ENCODE measurements around the gene CDC42.

DNA sequence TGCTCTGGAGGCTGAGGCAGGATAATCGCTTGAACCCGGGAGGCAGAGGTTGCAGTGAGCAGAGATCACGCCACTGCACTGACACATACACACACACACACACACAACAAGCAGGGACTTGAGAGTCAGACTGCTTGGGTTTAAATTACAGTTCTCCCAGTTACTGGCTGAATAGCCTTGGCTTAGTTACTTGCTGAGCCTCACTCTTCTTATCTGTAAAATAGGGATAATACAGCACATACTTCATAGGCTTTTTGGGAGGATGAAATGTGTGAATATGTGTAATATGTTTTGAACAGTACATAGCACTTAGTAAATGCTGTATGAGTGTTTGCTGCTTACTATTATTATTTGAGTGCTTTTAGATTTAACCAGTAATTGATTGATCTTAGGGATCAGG is 23.8 kb downstream of the CDC42 start:
- TF ChIP-seq, protein P1, sequence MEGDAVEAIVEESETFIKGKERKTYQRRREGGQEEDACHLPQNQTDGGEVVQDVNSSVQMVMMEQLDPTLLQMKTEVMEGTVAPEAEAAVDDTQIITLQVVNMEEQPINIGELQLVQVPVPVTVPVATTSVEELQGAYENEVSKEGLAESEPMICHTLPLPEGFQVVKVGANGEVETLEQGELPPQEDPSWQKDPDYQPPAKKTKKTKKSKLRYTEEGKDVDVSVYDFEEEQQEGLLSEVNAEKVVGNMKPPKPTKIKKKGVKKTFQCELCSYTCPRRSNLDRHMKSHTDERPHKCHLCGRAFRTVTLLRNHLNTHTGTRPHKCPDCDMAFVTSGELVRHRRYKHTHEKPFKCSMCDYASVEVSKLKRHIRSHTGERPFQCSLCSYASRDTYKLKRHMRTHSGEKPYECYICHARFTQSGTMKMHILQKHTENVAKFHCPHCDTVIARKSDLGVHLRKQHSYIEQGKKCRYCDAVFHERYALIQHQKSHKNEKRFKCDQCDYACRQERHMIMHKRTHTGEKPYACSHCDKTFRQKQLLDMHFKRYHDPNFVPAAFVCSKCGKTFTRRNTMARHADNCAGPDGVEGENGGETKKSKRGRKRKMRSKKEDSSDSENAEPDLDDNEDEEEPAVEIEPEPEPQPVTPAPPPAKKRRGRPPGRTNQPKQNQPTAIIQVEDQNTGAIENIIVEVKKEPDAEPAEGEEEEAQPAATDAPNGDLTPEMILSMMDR (IDR thresholded peaks at IDR 0.05) = no peak
- no peak for TF ChIP-seq POLR2A (IDR thresholded peaks at IDR 0.05)

Data from suprapubic skin (tissue), 3 donors.